SHP77 (cell line): ENCODE results near the gene ZNF398.

ENCODE experiments used
- DNase-seq, 2 experiments: peaks; one replicate each; lab custom pipeline; 2025; lab: John Stamatoyannopoulos, UW

ZNF398 gene

DNA sequence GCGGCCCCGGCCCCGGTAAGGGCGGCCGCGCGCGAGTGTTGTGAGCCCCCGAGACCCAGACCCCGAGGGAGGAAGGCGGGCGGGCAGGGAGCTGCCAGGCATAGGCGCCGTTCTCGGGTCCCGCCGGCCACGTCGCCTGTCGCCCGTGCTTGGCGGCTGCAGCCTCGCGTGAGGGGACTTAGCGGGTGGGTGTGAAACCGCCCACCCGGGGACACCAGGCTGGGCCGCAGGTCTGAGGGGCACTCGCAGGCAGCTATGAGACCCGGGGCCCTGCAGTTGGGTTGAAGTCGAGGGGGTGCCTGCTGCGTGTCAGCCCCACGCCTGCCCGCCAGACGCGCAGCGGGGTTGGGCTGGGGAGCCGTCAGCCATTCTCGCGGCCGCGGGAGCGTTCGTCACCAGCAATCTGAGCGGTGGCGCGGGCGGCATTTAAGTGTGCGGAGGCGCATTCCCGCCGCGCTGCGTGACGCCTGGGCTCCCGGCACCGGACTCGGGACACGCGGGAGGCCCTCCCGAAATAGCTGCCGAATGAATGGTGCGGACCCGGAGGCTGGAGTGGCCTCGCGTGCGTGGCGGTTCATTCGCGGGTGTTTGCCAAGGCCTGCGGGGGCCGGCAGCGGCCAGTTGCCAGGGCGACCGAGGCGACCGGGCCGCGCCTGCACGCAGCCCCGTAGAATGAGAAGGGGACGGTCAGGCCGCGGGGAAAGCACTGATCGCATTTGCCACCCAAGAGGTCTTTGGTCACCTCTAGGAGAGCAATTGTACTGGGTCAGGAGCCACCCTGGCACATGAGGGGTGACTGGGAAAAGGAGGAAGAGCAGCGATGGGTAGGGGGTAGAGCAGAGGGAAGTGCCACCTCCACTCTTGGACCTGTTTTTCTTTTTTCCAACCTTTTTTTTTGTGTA is 750 bp downstream of the ZNF398 start:
- DNase-seq, result peak in 1 of 2 experiments; percentile 47

DNA sequence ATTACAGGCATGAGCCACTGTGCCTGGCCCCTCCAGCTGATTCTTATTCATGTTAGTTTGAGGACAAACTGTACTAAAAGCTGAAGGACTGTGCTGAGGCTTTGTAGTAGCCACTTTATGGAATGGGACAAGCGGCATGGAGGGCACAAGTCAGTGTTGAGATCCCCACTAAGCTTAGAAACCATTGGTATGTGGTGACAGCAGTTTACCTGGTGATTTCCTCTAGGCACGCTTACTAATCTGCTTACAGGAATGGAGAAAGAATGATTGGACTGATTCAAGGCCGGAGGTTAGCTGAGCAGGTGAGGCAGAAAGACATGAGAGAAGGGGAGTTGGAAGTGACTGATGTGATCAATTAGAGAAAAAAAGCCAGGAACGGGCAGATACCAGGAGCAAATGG is 3.7 kb downstream of the ZNF398 start:
- no peak for DNase-seq

DNA sequence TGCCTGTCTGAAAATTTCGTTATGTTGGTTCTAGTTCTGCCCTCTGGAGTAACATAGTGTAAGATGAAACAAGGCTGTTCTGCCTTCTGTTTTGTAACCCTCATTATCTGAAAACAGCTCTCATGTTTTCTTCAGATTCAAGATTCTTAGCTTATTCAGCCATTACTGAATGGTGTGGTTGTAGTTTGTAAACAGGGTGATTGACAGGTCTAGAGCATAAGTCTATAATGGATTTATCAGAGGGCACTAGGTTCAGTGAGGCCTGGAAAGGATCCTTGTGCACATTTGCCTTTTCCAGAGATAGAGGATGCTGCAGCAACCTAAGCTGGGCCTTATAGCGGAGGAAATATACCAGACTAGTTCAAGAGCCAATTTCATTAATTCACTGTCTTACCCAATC is 6.1 kb downstream of the ZNF398 start:
- no peak for DNase-seq

DNA sequence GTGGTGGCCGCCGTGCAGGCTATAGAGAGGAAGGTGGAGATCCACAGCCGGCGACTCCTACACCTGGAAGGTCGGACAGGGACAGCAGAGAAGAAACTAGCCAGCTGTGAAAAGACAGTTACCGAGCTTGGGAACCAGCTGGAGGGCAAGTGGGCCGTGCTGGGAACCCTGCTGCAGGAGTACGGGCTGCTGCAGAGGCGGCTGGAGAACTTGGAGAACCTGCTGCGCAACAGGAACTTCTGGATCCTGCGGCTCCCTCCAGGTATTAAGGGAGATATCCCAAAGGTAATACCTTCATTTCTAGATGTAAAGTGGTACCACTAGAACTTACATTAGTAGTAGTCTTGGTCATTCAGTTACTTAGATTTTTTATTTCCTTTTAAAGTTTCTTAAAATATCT is 6.8 kb downstream of the ZNF398 start:
- no peak for DNase-seq

DNA sequence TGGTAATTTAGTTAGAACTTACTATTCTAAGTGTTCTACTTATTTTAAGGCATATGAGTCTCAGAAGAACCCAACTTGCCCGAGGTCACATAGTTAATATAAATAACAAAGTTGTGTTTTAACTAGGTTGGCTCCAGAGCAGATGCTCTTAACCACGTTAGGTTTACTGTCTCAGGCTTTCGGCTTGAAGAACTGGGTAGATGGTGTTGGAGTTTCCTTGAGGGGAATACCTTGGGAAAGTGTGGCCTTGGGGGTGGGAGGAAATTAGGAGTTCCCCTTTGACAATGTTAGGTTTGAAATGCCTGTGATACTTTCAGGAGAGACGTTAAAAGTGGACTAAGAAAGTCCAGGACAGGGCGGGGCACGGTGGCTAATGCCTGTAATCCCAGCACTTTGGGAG is 9.6 kb downstream of the ZNF398 start:
- DNase-seq, result no peak

DNA sequence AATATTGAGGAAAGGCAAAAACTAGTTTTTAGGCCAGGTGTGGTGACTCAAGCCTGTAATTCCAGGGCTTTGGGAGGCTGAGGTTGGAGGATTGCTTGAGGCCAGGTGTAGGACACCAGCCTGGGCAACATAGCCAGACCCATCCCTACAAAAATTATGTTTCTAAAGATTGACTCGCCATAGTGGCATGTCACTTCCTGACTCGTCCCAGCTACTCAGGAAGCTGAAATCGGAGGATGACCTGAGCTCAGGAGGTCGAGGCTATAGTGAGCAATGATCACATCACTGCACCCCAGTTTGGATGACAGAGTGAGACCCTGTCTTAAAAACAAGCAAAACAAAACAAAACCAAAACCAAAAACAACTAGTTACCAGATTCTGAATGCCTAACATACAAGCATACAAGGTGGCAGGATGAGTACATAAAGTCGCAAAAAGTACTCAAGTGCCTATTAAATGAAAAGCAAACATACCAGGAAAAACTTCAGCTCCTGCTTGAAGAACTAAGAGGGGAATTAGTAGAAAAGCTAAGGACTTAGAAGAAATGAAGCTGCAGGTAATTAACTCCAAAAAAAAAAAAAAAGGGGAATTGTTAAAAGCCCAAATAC is 14.1 kb downstream of the ZNF398 start:
- DNase-seq, result no peak

DNA sequence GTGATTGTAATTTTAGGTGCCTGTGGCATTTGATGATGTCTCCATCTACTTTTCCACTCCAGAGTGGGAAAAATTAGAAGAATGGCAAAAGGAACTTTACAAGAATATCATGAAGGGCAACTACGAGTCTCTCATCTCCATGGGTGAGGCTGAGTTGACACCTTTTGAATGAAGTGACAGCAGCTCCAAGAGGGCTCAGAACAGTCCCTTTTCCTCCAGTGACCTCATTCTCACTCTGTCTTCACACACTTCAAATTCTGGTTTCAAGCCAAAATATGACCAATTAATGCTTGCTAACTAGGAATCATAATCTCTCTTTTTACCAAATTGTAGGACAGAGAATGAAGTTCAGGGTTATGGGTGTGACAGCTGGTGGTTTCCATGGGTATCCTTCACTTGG is 18.9 kb downstream of the ZNF398 start:
- DNase-seq, result no peak

DNA sequence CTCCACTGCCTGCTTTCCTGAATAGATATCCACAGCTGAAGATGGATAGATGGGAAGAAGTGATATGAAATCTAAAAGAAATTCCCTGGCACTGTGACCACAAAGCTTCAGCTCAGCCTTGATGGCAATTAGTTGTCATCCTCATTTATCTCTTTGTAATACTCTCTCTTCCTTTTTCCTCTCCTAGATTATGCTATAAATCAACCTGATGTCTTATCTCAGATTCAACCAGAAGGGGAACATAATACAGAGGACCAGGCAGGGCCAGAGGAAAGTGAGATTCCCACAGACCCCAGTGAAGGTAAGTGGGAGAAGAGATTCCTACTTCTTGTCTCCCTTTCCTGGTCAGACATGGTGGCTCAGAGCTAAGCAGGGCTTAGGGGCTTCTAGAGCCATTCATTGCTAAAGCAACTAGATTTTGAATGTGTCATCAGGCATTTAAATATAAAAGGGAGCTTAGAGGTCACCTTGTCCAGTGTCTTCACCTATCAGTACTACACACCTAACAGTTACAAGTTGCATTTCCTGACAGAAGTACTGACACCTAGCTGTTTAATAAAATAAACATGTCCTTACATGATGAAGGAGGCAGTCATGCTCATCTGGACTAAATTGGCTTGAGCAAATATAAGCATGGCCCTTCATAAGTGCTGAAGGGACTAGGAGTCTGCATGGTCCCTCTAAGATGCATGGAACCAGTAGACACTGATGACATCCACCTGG is 19.5 kb downstream of the ZNF398 start:
- DNase-seq, result no peak

DNA sequence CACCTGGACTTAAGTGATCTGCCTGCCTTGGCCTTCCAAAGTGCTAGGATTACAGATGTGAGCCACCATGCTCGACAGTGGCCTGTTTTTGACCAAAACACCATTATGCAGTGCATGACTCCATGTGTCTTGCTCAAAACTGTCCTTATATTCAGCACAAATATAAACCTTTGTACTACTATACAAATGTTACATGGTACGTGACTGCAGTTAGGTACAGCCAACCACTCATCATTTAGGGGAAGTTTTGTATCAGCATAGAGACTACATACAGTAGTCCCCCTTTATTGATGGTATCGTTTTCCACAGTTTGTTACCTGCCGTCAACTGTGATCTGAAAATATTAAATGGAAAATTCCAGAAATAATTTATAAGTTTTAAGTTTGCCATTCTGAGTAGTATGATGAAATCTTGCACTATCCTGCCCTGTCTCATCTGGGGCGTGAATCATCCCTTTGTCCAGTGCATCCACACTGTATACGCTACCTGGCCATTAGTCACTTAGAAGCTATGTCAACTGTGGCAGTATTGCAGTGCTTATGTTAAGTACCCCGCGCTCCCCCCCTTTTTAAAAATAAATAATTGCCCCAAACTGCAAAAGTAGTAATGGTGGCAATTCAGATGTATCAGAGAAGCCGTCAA is 24.8 kb downstream of the ZNF398 start:
- DNase-seq, result no peak

DNA sequence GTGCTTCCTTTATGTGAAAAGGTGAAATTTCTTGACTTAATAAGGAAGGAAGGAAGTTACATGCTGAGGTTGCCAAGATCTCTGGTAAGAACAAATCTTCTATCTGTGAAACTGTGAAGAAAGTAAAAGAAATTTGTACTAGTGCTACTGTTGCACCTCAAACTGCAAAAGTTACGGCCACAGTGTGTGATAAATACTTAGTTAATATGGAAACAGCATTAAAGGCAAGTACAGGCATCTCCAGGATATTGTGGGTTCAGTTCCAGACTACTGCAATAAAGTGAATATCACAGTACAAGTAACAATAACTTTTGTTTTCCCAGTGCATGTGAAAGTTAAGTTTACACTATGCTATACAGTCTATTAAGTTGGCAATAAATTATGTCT is 25.3 kb downstream of the ZNF398 start:
- no peak for DNase-seq

DNA sequence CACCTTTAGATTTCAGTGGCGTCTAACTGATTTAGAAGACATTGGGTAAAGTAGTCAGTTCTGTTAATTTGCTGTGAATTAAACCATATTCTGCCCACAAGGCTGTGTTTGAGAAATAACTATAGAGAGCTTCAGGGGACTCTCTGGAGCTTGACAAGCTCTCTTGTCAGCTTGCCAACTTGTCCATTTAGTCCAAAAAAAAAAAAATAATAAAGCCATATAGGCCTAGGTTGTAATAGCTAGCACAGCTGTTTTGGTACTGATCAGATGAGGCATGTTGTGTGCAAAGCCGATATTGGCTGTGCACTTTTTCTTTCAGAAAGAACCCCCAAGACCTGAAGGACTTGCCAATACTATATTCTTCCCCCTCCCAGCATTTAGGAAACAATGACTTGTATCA is 27.9 kb downstream of the ZNF398 start:
- no peak for DNase-seq

DNA sequence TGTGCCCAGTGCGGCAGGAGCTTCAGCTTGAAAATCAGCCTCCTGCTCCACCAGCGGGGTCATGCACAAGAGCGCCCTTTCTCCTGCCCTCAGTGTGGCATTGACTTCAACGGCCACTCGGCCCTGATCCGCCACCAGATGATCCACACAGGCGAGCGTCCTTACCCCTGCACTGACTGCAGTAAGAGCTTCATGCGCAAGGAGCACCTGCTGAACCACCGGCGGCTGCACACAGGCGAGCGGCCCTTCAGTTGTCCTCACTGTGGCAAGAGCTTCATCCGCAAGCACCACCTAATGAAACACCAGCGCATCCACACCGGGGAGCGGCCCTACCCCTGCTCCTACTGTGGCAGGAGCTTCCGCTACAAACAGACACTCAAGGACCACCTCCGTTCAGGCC is 32.0 kb downstream of the ZNF398 start:
- DNase-seq, result no peak

DNA sequence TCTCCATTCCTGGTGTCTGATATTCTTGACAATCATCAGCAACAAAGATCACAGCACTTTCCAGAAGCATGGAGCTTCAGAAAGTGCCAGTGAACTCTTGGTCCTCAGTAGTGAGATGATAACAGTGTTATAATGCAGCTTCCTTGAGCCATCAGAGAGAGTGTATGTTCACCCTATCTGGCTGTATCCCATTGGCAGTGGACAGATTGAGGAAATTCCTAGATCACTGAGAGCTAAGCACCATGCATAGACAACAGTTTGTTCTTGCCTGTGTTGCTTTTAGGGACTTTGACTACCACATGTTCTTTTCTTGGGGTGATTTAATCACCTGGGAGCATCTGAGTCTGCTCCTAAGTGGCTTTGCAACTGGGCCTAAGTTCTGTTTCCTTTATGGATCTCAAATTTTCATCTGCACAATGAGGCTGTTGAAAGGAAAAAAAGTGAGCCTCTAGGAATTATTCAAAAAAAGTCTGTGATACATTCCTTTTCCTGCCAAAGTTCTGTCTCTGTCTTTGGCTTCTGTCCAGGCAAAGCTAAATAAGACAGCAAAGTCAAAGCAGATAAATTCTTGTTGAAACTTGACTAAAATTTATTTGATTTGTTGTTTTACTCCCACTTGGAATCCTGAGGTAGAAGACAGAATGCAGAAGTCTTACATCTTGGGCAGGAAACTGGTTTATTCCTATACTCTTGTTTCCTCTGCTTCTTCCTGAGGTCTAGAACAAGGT is 33.6 kb downstream of the ZNF398 start:
- DNase-seq, result no peak

DNA sequence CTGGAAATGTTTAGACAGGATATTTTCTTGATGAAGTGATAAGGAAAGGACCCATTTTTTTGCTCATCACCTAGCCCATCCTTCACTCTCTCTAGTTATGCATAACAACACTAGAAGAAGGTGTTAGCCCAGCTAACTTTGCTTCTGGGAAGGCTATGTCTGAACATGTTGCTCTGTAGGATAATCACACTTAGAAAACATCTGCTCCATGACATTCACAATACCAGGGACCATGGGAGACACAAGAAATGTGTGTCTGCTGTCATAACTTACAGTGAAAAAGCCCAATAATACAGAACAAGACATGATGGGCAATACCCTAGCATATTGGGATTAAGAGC is 34.2 kb downstream of the ZNF398 start:
- DNase-seq, result no peak

DNA sequence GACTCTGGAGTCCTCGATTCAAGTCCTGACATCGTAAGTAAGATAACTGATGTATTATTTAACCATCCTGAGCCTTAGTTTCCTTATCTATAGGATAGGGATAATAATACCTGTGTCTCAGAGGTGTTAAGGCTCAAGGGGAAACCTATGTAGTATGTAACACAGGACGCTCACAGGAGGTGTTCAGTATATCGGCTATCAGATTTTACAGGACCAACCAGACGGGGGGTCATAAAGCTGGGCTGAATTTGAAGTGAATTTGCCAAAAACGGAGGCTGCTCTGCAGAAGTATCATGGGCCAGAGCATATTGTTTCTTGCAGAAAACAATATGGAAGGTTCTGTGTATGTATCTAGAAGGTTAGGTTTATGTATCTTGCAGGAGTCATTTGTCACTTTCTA is 37.0 kb downstream of the ZNF398 start:
- no peak for DNase-seq

DNA sequence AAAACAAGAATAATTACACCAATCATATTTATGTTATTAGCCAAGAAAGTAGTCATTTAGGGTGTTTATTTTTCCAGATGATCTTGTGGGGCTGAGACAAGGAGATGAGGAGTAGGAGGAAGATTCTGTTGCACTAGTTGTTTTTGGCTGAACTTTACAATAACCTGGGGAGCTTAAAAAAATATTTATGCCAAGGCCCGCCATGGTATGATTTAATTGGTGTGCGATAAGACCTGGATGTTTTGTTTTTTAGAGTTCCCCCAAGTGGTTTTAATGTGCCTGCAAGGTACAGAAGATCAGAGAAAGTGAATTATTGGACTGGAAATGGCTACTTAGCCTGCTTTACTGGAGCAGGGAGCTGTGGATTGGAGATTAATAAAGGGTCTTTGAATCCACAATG is 41.0 kb downstream of the ZNF398 start:
- no peak for DNase-seq

DNA sequence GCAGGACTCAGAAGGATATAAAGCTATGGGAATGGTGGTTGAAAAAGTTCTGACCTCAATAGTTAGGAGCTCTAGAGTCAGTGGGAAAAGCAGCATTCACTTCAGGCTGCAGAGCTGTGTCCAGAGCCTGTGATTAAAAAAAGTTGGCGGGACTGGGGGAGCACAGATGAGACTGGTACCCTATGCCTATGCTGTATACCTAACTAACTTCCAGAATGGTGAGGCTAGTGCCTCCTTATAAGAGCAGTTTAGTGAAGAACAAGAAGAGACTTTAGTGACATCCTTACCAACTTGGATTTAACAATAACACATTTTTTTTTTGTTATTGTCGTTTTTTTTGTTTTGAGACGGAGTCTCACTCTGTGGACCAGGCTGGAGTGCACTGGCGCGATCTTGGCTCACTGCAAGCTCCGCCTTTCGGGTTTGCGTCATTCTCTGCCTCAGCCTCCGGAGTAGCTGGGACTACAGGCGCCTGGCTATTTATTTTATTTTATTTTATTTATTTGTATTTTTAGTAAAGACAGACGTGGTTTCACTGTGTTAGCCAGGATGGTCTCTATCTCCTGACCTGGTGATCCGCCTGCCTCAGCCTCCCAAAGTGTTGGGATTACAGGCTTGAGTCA is 41.5 kb downstream of the ZNF398 start:
- DNase-seq, result peak in 1 of 2 experiments; percentile 10

DNA sequence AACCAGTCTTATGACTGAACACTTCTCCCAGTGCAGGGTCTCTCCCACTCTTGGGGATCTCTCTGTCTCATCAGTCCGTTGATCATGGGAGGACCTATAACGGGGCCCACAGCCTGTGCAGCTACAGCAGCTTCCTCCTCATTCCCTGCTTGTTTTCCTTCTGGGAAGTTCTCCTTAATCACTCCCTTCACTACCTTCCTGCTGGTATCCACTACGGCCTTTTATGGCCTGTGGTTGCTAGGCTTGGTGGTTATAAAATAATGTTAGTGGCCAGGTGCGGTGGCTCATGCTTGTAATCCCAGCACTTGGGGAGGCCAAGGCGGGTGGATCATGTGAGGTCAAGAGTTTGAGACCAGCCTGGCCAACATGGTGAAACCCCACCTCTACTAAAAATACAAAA is 44.6 kb downstream of the ZNF398 start:
- no peak for DNase-seq

DNA sequence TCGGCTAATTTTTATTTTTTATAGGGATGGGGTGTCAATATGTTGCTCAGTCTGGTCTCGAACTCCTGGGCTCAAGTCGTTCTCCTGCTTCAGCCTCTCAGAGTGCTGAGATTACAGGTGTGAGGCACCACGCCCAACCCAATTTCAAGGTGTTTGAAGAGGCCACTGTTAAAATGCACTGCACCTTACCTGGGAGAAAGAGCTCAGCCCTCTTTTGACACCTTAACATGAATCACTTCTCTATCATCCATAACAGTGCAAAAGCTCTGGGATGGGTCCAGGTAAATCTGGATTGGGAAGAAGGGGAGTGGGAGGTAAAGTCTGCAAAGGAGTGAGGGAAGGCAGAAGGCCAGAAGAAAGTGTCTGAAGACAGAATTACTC is 47.5 kb downstream of the ZNF398 start:
- DNase-seq, result no peak

DNA sequence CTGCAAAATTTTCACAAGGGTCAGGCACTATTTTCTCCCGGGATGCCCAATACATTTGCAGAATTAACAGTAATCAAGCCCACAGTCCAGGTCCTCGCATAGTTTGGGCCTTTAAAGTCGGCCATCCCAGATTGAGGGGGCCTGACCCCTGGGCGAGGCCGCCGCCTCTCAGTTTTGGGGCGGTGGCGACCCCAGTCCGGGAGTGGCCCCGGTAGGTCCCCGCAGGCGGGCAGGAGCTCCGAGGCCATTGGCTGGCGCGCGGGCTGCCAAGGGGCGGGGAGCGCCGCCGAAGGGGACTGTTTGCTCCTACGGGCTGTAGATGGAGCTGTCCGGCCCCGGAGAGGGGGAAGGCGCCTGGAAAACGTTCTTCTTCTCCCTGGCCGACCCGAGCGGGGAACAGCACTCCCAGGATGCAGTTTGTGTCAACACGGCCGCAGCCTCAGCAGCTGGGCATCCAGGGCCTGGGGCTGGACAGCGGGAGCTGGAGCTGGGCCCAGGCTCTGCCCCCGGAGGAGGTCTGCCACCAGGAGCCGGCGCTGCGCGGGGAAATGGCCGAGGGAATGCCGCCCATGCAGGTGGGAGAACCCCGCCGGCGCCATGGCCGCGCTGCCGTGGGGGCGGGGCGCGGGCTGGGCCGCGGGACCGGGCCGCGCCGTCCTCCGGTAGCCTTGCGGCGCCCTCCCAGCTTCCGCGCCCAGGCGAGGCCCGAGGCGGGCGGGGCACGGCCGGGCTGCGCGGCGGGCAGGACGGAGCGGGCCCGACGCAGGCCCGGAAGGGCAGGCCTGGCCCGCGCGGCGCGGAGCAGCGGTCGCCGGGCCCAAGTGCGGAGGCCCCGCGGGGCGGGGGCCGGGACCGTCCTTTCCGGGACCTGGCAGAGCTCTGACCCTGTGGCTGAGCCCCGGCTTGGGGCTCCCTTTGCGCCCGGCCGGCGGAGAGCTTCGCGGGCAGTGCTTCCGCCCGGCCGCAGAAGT is 48.2 kb downstream of the ZNF398 start, which contains the start of gene ZNF282:
Gene ZNF282, plus strand, starts transcription at position 367 of the 971 bp plus-strand sequence. Its CDS starts 44 bp downstream, at position 411.
- peak; percentile 90 to 94 for DNase-seq
